GM23338 (cell line): ENCODE measurements around the gene ICAM4. TPM values are rescaled to one million over a fixed set of nuclear protein-coding genes. Genes with fewer than 3 reads are reported as not detected.

ENCODE experiments used
- ATAC-seq: fragments of 200-7000 bp; cut with Tn5 transposase; 3 replicates; pipeline ENCODE4 v1.9.1; 2020
- DNase-seq: peaks from one replicate; pipeline ENCODE4 v3.0.0-alpha.2; 2015; ENCODE audit warnings: low spot score
- H2AFZ ChIP-seq: fragments of 200-600 bp; sonication (generic); 2 replicates; pipeline ENCODE4 v1.8.0; 2016; ENCODE audit warnings: antibody characterized with exemption, mild to moderate bottlenecking, moderate library complexity
- H3F3A ChIP-seq: fragments of 200-600 bp; sonication (generic); replicated peaks from 2 replicates; pipeline ENCODE4 v1.8.0; 2017; ENCODE audit warnings: antibody characterized with exemption, mixed run types, low read depth
- H3K27ac ChIP-seq: fragments of 200-600 bp; sonication (generic); 2 replicates; pipeline ENCODE4 v1.6.1; 2016; ENCODE audit warnings: low read depth
- H3K27me3 ChIP-seq: fragments of 200-600 bp; sonication (generic); 2 replicates; pipeline ENCODE4 v1.8.0; 2016; ENCODE audit warnings: mild to moderate bottlenecking, mixed run types, moderate library complexity; ENCODE audit not compliant: insufficient read depth
- H3K36me3 ChIP-seq: fragments of 200-600 bp; sonication (generic); 2 replicates; pipeline ENCODE4 v1.8.0; 2016; ENCODE audit warnings: mild to moderate bottlenecking; ENCODE audit not compliant: insufficient read depth
- H3K4me1 ChIP-seq: fragments of 200-600 bp; sonication (generic); 2 replicates; pipeline ENCODE4 v1.8.0; 2016; ENCODE audit warnings: mild to moderate bottlenecking, moderate library complexity; ENCODE audit not compliant: insufficient read depth
- H3K4me2 ChIP-seq: fragments of 200-600 bp; sonication (generic); 2 replicates; pipeline ENCODE4 v1.7.1; 2017; ENCODE audit warnings: mixed run types
- H3K4me3 ChIP-seq: fragments of 200-600 bp; sonication (generic); 2 replicates; pipeline ENCODE4 v1.6.1; 2016; ENCODE audit warnings: mixed run types
- H3K79me2 ChIP-seq: fragments of 200-600 bp; sonication (generic); replicated peaks from 2 replicates; pipeline ENCODE4 v1.8.0; 2017; ENCODE audit warnings: mild to moderate bottlenecking; ENCODE audit not compliant: insufficient read depth
- H3K9me2 ChIP-seq: fragments of 200-600 bp; sonication (generic); 2 replicates; pipeline ENCODE4 v1.8.0; 2017; ENCODE audit not compliant: insufficient read depth
- H4K20me1 ChIP-seq: fragments of 200-600 bp; sonication (generic); replicated peaks from 2 replicates; pipeline ENCODE4 v1.8.0; 2017; ENCODE audit warnings: mild to moderate bottlenecking; ENCODE audit not compliant: insufficient read depth
- H3K27ac Mint-ChIP-seq: 2 replicates; pipeline ENCODE4 v1.8.0; 2020; ENCODE audit warnings: inconsistent platforms, mild to moderate bottlenecking, moderate library complexity, mixed read lengths
- H3K27me3 Mint-ChIP-seq: 3 replicates; pipeline ENCODE4 v1.8.0; 2022; ENCODE audit warnings: low read depth, mild to moderate bottlenecking, moderate library complexity, mixed read lengths, inconsistent platforms; ENCODE audit not compliant: insufficient read depth, poor library complexity
- H3K36me3 Mint-ChIP-seq: 3 replicates; pipeline ENCODE4 v1.8.0; 2021; ENCODE audit warnings: low read depth, mild to moderate bottlenecking, inconsistent platforms, moderate library complexity, mixed read lengths
- H3K4me1 Mint-ChIP-seq: 3 replicates; pipeline ENCODE4 v1.8.0; 2020; ENCODE audit warnings: mild to moderate bottlenecking, inconsistent platforms, mixed read lengths
- H3K4me3 Mint-ChIP-seq: 3 replicates; pipeline ENCODE4 v1.8.0; 2021; ENCODE audit warnings: moderate library complexity, mild to moderate bottlenecking, inconsistent platforms, mixed read lengths
- H3K9me3 Mint-ChIP-seq: 3 replicates; pipeline ENCODE4 v1.8.0; 2020; ENCODE audit warnings: moderate library complexity, mild to moderate bottlenecking, inconsistent platforms, mixed read lengths
- CREB1 ChIP-seq: fragments of 250-450 bp; sonication (Bioruptor Pico); IDR thresholded peaks from 2 replicates; pipeline ENCODE4 v1.5.0; 2020; ENCODE audit warnings: low read depth, mild to moderate bottlenecking, moderate library complexity
- CTCF ChIP-seq, 2 experiments: fragments of 200-600 bp in 1 of 2; sonication (generic) in 1 of 2; conservative IDR thresholded peaks; 2 replicates each; pipeline versions ENCODE4 v1.5.1 to v1.6.1; 2016 to 2017; ENCODE audit warnings: antibody characterized with exemption in 2 of 2, low read depth in 2 of 2, mild to moderate bottlenecking in 2 of 2, moderate library complexity in 1 of 2
- EZH2 ChIP-seq: fragments of 200-600 bp; sonication (generic); IDR thresholded peaks from one replicate; pipeline ENCODE4 v1.8.0; 2017; ENCODE audit warnings: antibody characterized with exemption, mild to moderate bottlenecking, low read depth; ENCODE audit not compliant: unreplicated experiment
- EZH2phosphoT487 ChIP-seq: fragments of 200-600 bp; sonication (generic); IDR thresholded peaks from one replicate; pipeline ENCODE4 v1.8.1; 2018; ENCODE audit warnings: antibody characterized with exemption; ENCODE audit not compliant: unreplicated experiment
- JUNB ChIP-seq: IDR thresholded peaks from one replicate; pipeline ENCODE4 v1.6.1; 2016; ENCODE audit warnings: antibody characterized with exemption; ENCODE audit not compliant: unreplicated experiment
- NANOG ChIP-seq: IDR thresholded peaks from 2 replicates; pipeline ENCODE4 v1.6.1; 2016; ENCODE audit warnings: antibody characterized with exemption, borderline replicate concordance
- ZNF331 ChIP-seq: fragments of 250-450 bp; sonication (Bioruptor Pico); IDR thresholded peaks from 2 replicates; pipeline ENCODE4 v1.5.0; 2020; ENCODE audit warnings: low read depth, mild to moderate bottlenecking, moderate library complexity
- long read RNA-seq: library from polyadenylated mRNA; unstranded; transcript quantifications from one replicate; pipeline ENCODE4 v2.0.0, GENCODE V29; 2020; ENCODE audit not compliant: unreplicated experiment
- polyA plus RNA-seq: library from polyadenylated mRNA; unstranded; fragments of >200 nt; fragmentation: Nextera tagmentation; extraction: Ambion mirVana; gene quantifications from 2 replicates; pipeline ENCODE4 v1.2.1, GENCODE V29; 2016
- total RNA-seq: library from RNA; depleted of rRNA; stranded (reverse); fragments of >200 nt; shearing (Covaris generic); gene quantifications from 2 replicates; pipeline ENCODE4 v1.2.3, GENCODE V29; 2014; rRNA removed
- TF ChIP-seq, protein P1 (sequence below): fragments of 250-450 bp; sonication (Bioruptor Pico); IDR thresholded peaks from 2 replicates; pipeline ENCODE4 v1.5.0; 2020; ENCODE audit warnings: mild to moderate bottlenecking, moderate library complexity
- TF ChIP-seq, protein P2 (sequence below): IDR thresholded peaks from 2 replicates; pipeline ENCODE4 v1.6.1; 2016; ENCODE audit warnings: antibody characterized with exemption

ICAM4 gene
- 1.0 and 3.8 TPM in 2 replicates for total RNA-seq
- polyA plus RNA-seq, result 0.81 and 0.96 TPM in 2 replicates
- long read RNA-seq, partial matches to known transcripts, result 1 of 2 reads
- long read RNA-seq, other reads (novel, unspliced or antisense), result 1 of 2 reads

- H3K4me3 ChIP-seq, result peak within 1 kb of the TSS; percentile 71
- H3K27ac ChIP-seq, result no peak within 1 kb of the TSS
- H2AFZ ChIP-seq, result peak within 1 kb of the TSS; percentile 96
- TF ChIP-seq ZNF331 (no peak), NANOG (no peak), EZH2 (peak; percentile 49), CREB1 (CRISPR knock-in tag) (no peak), CTCF (conservative IDR thresholded peaks at IDR 0.05; ENCODE audit: low read depth in 2 of 2) (0 out of 4 replicates have a peak, but pooled peaks of 1 of the 2 experiments have one; percentile 4), EZH2phosphoT487 (no peak), JUNB (no peak)
- TF ChIP-seq, protein P1, sequence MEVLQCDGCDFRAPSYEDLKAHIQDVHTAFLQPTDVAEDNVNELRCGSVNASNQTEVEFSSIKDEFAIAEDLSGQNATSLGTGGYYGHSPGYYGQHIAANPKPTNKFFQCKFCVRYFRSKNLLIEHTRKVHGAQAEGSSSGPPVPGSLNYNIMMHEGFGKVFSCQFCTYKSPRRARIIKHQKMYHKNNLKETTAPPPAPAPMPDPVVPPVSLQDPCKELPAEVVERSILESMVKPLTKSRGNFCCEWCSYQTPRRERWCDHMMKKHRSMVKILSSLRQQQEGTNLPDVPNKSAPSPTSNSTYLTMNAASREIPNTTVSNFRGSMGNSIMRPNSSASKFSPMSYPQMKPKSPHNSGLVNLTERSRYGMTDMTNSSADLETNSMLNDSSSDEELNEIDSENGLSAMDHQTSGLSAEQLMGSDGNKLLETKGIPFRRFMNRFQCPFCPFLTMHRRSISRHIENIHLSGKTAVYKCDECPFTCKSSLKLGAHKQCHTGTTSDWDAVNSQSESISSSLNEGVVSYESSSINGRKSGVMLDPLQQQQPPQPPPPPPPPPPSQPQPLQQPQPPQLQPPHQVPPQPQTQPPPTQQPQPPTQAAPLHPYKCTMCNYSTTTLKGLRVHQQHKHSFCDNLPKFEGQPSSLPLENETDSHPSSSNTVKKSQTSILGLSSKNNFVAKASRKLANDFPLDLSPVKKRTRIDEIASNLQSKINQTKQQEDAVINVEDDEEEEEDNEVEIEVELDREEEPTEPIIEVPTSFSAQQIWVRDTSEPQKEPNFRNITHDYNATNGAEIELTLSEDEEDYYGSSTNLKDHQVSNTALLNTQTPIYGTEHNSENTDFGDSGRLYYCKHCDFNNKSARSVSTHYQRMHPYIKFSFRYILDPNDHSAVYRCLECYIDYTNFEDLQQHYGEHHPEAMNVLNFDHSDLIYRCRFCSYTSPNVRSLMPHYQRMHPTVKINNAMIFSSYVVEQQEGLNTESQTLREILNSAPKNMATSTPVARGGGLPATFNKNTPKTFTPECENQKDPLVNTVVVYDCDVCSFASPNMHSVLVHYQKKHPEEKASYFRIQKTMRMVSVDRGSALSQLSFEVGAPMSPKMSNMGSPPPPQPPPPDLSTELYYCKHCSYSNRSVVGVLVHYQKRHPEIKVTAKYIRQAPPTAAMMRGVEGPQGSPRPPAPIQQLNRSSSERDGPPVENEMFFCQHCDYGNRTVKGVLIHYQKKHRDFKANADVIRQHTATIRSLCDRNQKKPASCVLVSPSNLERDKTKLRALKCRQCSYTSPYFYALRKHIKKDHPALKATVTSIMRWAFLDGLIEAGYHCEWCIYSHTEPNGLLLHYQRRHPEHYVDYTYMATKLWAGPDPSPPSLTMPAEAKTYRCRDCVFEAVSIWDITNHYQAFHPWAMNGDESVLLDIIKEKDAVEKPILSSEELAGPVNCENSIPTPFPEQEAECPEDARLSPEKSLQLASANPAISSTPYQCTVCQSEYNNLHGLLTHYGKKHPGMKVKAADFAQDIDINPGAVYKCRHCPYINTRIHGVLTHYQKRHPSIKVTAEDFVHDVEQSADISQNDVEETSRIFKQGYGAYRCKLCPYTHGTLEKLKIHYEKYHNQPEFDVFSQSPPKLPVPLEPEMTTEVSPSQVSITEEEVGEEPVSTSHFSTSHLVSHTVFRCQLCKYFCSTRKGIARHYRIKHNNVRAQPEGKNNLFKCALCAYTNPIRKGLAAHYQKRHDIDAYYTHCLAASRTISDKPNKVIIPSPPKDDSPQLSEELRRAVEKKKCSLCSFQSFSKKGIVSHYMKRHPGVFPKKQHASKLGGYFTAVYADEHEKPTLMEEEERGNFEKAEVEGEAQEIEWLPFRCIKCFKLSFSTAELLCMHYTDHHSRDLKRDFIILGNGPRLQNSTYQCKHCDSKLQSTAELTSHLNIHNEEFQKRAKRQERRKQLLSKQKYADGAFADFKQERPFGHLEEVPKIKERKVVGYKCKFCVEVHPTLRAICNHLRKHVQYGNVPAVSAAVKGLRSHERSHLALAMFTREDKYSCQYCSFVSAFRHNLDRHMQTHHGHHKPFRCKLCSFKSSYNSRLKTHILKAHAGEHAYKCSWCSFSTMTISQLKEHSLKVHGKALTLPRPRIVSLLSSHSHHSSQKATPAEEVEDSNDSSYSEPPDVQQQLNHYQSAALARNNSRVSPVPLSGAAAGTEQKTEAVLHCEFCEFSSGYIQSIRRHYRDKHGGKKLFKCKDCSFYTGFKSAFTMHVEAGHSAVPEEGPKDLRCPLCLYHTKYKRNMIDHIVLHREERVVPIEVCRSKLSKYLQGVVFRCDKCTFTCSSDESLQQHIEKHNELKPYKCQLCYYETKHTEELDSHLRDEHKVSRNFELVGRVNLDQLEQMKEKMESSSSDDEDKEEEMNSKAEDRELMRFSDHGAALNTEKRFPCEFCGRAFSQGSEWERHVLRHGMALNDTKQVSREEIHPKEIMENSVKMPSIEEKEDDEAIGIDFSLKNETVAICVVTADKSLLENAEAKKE (CRISPR knock-in tag), result no peak
- TF ChIP-seq, protein P2, sequence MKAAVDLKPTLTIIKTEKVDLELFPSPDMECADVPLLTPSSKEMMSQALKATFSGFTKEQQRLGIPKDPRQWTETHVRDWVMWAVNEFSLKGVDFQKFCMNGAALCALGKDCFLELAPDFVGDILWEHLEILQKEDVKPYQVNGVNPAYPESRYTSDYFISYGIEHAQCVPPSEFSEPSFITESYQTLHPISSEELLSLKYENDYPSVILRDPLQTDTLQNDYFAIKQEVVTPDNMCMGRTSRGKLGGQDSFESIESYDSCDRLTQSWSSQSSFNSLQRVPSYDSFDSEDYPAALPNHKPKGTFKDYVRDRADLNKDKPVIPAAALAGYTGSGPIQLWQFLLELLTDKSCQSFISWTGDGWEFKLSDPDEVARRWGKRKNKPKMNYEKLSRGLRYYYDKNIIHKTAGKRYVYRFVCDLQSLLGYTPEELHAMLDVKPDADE, result no peak
- Mint-ChIP-seq H3K4me3 (peak within 1 kb of the TSS; percentile 68), H3K4me1 (peaks cover 28% of the 10 kb centered on the region; the same call in 2 of the 3 replicates), H3K36me3 (peaks cover 8% of the 10 kb centered on the region; the same call in 2 of the 3 replicates), H3K27ac (no peak within 1 kb of the TSS), H3K27me3 (peaks cover 59% of the 10 kb centered on the region), H3K9me3 (peaks cover 3% of the 10 kb centered on the region; the same call in 1 of the 3 replicates)
- ATAC-seq (peak; percentile 28), DNase-seq (peak; percentile 84)
- peak within 1 kb of the TSS; percentile 94 for H3K4me2 ChIP-seq
- H3K79me2 ChIP-seq, result no peaks in the 10 kb centered on the region
- no peaks in the 10 kb centered on the region for H3K36me3 ChIP-seq
- no peaks in the 10 kb centered on the region for H3K9me2 ChIP-seq
- H4K20me1 ChIP-seq, result no peaks in the 10 kb centered on the region; the same call in 1 of the 2 replicates
- peaks cover 15% of the 10 kb centered on the region; the same call in 1 of the 2 replicates for H3F3A ChIP-seq
- H3K27me3 ChIP-seq, result peaks cover 62% of the 10 kb centered on the region
- H3K4me1 ChIP-seq, result peaks cover 24% of the 10 kb centered on the region
Measured at GRCh38 chr19:10286803-10287737, at the start of gene ICAM4. Gene ICAM4, plus strand, starts transcription at chr19:10286955. Its CDS starts 58 bp downstream, at chr19:10287013.
